IMR-90 (cell line): Measurements from ENCODE around the gene CIAO2A. TPM values are rescaled to one million over a fixed set of nuclear protein-coding genes. Genes with fewer than 3 reads are reported as not detected.

Experiments
- ATAC-seq: fragments of 200-7000 bp; cut with Tn5 transposase; 2 replicates; pipeline ENCODE4 v1.9.1; 2020; ENCODE audit warnings: low read depth, mild to moderate bottlenecking, moderate library complexity
- BruUV-seq: library from RNA; stranded (reverse); fragments of 400-500 nt; replicated peaks from 2 replicates; lab custom pipeline; 2021; lab: Mats Ljungman, UMichigan
- CTCF ChIA-PET: fragments of 300-600 bp; formaldehyde crosslinking; extraction: SDS; loops from one replicate; lab custom pipeline; 2021; ENCODE audit warnings: antibody characterized with exemption; lab: Yijun Ruan, JAX
- POLR2A ChIA-PET: fragments of 300-600 bp; sonication (Branson Sonifier 250); formaldehyde crosslinking; loops from one replicate; lab custom pipeline; 2022; ENCODE audit warnings: antibody characterized with exemption; ENCODE audit not compliant: unreplicated experiment; lab: Charles Lee
- DNase-seq: peaks from one replicate; pipeline ENCODE4 v3.0.0; 2013
- H2AFZ ChIP-seq: replicated peaks from 2 replicates; pipeline ENCODE3; 2013; ENCODE audit warnings: low read length, mild to moderate bottlenecking; ENCODE audit not compliant: poor library complexity
- H2AK5ac ChIP-seq: 2 replicates; pipeline ENCODE4 v1.6.1; 2013; ENCODE audit warnings: low read depth, low read length, inconsistent platforms
- H2AK9ac ChIP-seq: replicated peaks from 2 replicates; pipeline ENCODE3; 2013; ENCODE audit warnings: mild to moderate bottlenecking, low read depth, low read length, moderate library complexity; ENCODE audit not compliant: poor library complexity
- H2BK120ac ChIP-seq: 2 replicates; pipeline ENCODE4 v1.6.1; 2013; ENCODE audit warnings: low read depth, low read length, inconsistent platforms
- H2BK15ac ChIP-seq: 3 replicates; pipeline ENCODE4 v1.6.1; 2013; ENCODE audit warnings: low read depth, low read length, inconsistent platforms
- H2BK20ac ChIP-seq: 2 replicates; pipeline ENCODE4 v1.6.1; 2013; ENCODE audit warnings: low read depth, mild to moderate bottlenecking, inconsistent platforms, low read length, moderate library complexity
- H2BK5ac ChIP-seq: 2 replicates; pipeline ENCODE4 v1.6.1; 2013; ENCODE audit warnings: mild to moderate bottlenecking, low read depth, low read length, inconsistent platforms; ENCODE audit not compliant: poor library complexity, severe bottlenecking
- H3K14ac ChIP-seq: replicated peaks from 2 replicates; pipeline ENCODE4 v1.6.1; 2013; ENCODE audit warnings: low read depth, low read length, inconsistent platforms
- H3K18ac ChIP-seq: 2 replicates; pipeline ENCODE4 v1.6.1; 2013; ENCODE audit warnings: low read depth, low read length, control low read depth
- H3K23ac ChIP-seq: 2 replicates; pipeline ENCODE4 v1.6.1; 2013; ENCODE audit warnings: low read depth, low read length, inconsistent platforms
- H3K27ac ChIP-seq: 2 replicates; pipeline ENCODE4 v1.5.1; 2013; ENCODE audit warnings: mild to moderate bottlenecking, control low read depth, low read length; ENCODE audit not compliant: insufficient read depth
- H3K27me3 ChIP-seq: 2 replicates; pipeline ENCODE4 v1.6.1; 2013; ENCODE audit warnings: low read length; ENCODE audit not compliant: control insufficient read depth, insufficient read depth
- H3K36me3 ChIP-seq: 2 replicates; pipeline ENCODE4 v1.6.1; 2013; ENCODE audit warnings: low read length, mixed read lengths; ENCODE audit not compliant: control insufficient read depth, insufficient read depth
- H3K4ac ChIP-seq: 2 replicates; pipeline ENCODE4 v1.6.1; 2013; ENCODE audit warnings: low read depth, low read length, inconsistent platforms
- H3K4me1 ChIP-seq: 2 replicates; pipeline ENCODE4 v1.6.1; 2013; ENCODE audit warnings: low read length, mixed read lengths; ENCODE audit not compliant: control insufficient read depth, insufficient read depth
- H3K4me2 ChIP-seq: 2 replicates; pipeline ENCODE4 v1.6.1; 2013; ENCODE audit warnings: low read depth, mild to moderate bottlenecking, control low read depth, low read length, moderate library complexity
- H3K4me3 ChIP-seq: 2 replicates; pipeline ENCODE4 v1.5.1; 2013; ENCODE audit warnings: low read depth, mild to moderate bottlenecking, control low read depth, low read length, moderate library complexity; ENCODE audit not compliant: insufficient read depth
- H3K56ac ChIP-seq: 2 replicates; pipeline ENCODE4 v1.6.1; 2013; ENCODE audit warnings: low read length, inconsistent platforms; ENCODE audit not compliant: insufficient read depth; ENCODE audit errors: extremely low read depth
- H3K79me1 ChIP-seq, 2 experiments: 2 replicates each; pipeline ENCODE4 v1.6.1; 2013; ENCODE audit warnings: low read length in 2 of 2, inconsistent platforms in 1 of 2, low read depth in 1 of 2
- H3K9ac ChIP-seq: 2 replicates; pipeline ENCODE4 v1.6.1; 2013; ENCODE audit warnings: low read depth, low read length, control low read depth
- H3K9me1 ChIP-seq: 2 replicates; pipeline ENCODE4 v1.6.1; 2013; ENCODE audit warnings: low read length, inconsistent platforms; ENCODE audit not compliant: insufficient read depth
- H3K9me3 ChIP-seq: 2 replicates; pipeline ENCODE4 v1.6.1; 2013; ENCODE audit warnings: low read length; ENCODE audit not compliant: control insufficient read depth, insufficient read depth
- H4K20me1 ChIP-seq: 2 replicates; pipeline ENCODE4 v1.6.1; 2013; ENCODE audit warnings: low read length, inconsistent platforms; ENCODE audit not compliant: insufficient read depth
- H4K5ac ChIP-seq: 2 replicates; pipeline ENCODE4 v1.6.1; 2013; ENCODE audit warnings: mild to moderate bottlenecking, low read depth, low read length, control low read depth
- H4K8ac ChIP-seq, 2 experiments: 2 replicates each; pipeline ENCODE4 v1.6.1; 2013; ENCODE audit warnings: low read depth in 2 of 2, low read length in 2 of 2, control low read depth in 1 of 2, inconsistent platforms in 1 of 2
- H4K91ac ChIP-seq: 2 replicates; pipeline ENCODE4 v1.6.1; 2013; ENCODE audit warnings: low read depth, low read length, inconsistent platforms; ENCODE audit not compliant: insufficient read depth
- CHD1 ChIP-seq: IDR thresholded peaks from 2 replicates; pipeline ENCODE4 v1.6.1; 2012; ENCODE audit warnings: low read depth, low read length, improper control_type of control experiment
- FOS ChIP-seq: fragments of 150-350 bp; IDR thresholded peaks from 2 replicates; pipeline ENCODE4 v1.6.1; 2016; ENCODE audit warnings: low read depth, low read length
- MAFK ChIP-seq: IDR thresholded peaks from 2 replicates; pipeline ENCODE4 v1.6.1; 2012; ENCODE audit warnings: low read depth, low read length, improper control_type of control experiment
- MAZ ChIP-seq: IDR thresholded peaks from 2 replicates; pipeline ENCODE4 v1.6.1; 2012; ENCODE audit warnings: low read depth, mild to moderate bottlenecking, low read length, improper control_type of control experiment, moderate library complexity, borderline replicate concordance
- MXI1 ChIP-seq: IDR thresholded peaks from 2 replicates; pipeline ENCODE4 v1.6.1; 2012; ENCODE audit warnings: low read depth, mild to moderate bottlenecking, low read length, moderate library complexity, borderline replicate concordance
- NFE2L2 ChIP-seq: fragments of 150-350 bp; IDR thresholded peaks from 2 replicates; pipeline ENCODE4 v1.6.1; 2016; ENCODE audit warnings: low read depth, mild to moderate bottlenecking, low read length
- POLR2A ChIP-seq: IDR thresholded peaks from 2 replicates; pipeline ENCODE4 v1.6.1; 2012; ENCODE audit warnings: mild to moderate bottlenecking, low read depth, low read length
- RAD21 ChIP-seq: IDR thresholded peaks from 2 replicates; pipeline ENCODE4 v1.6.1; 2012; ENCODE audit warnings: low read length, improper control_type of control experiment
- RCOR1 ChIP-seq: IDR thresholded peaks from 2 replicates; pipeline ENCODE4 v1.6.1; 2012; ENCODE audit warnings: mild to moderate bottlenecking, low read length, improper control_type of control experiment; ENCODE audit not compliant: insufficient replicate concordance
- SMC3 ChIP-seq: fragments of 150-350 bp; IDR thresholded peaks from 2 replicates; pipeline ENCODE4 v1.6.1; 2016; ENCODE audit warnings: low read depth, mild to moderate bottlenecking, antibody characterized with exemption, low read length, moderate library complexity
- WGBS, 2 experiments: methylation state at CpG; one replicate each; pipeline versions ENCODE4 v1.1.5 to v1.1.7; 2013; ENCODE audit warnings: missing lambda C conversion rate in 2 of 2; ENCODE audit not compliant: insufficient read length in 1 of 2; ENCODE audit errors: extremely low coverage in 2 of 2; 5-methylcytosine and 5-hydroxymethylcytosine counted together
- dilution Hi-C: fragments of 300-500 bp; cut with HindIII; formaldehyde crosslinking; loops from one replicate; pipeline ENCODE4 v1.14.3; 2018; ENCODE audit warnings: low sequenced_read_pairs; ENCODE audit not compliant: unreplicated experiment
- in situ Hi-C: fragments of 300-500 bp; cut with MboI; formaldehyde crosslinking; loops from 3 replicates; pipeline ENCODE4 v1.14.3; 2019; ENCODE audit warnings: low sequenced_read_pairs, inconsistent platforms, mixed read lengths
- intact Hi-C: fragments of 100-400 bp; cut with micrococcal nuclease; formaldehyde crosslinking; loops from 2 replicates; pipeline ENCODE4 v1.10.0; 2022
- polyA plus RNA-seq, 3 experiments: library from polyadenylated mRNA; depleted of rRNA; stranded (reverse); fragments of >200 nt; gene quantifications; 2 replicates each; pipeline ENCODE4 v1.2.3, GENCODE V29; 2012; ENCODE audit warnings: low replicate concordance in 1 of 3
- total RNA-seq: library from RNA; depleted of rRNA; stranded (reverse); fragments of >200 nt; gene quantifications from 2 replicates; pipeline ENCODE4 v1.2.3, GENCODE V29; 2012
- TF ChIP-seq, protein P1 (sequence below): fragments of 150-350 bp; IDR thresholded peaks from 2 replicates; pipeline ENCODE4 v1.6.1; 2017; ENCODE audit warnings: mild to moderate bottlenecking, antibody characterized with exemption, low read length, low read depth
- TF ChIP-seq, protein P2 (sequence below): fragments of 150-350 bp; IDR thresholded peaks from 2 replicates; pipeline ENCODE4 v1.6.1; 2016; ENCODE audit warnings: low read depth, mild to moderate bottlenecking, low read length, moderate library complexity, borderline replicate concordance
- TF ChIP-seq, protein P3 (sequence below): conservative IDR thresholded peaks from 2 replicates; pipeline ENCODE4 v1.5.1; 2012; ENCODE audit warnings: mild to moderate bottlenecking, low read depth, low read length, improper control_type of control experiment

The CIAO2A gene
- total and polyA plus RNA-seq, 2 of the 4 experiments (the other 2 are of a cell fraction): 36.7 to 38.3 TPM

DNA sequence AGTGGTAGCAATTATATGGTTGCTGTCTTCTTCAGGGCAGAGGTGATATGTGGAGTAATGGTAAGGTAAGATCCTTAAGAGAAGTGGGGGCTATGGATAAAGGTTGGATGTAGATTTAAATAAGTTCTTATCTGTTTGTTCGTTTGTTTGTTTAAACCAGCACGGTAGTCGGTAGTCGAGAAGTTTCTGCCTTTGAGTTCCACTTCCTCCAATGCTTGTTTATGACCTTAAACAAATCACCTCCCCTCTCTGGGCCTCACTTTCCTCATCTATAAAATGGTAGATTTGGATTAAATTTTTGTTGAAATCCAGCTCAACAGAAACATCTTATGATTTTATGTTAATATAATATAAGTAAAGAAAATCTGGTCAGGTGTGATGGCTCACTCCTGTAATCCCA, 59.1 kb downstream of the CIAO2A start:
- Histone ChIP-seq H4K8ac (no peak overlapping the region), H2AFZ (no peak overlapping the region), H3K79me1 (no peaks in the 10 kb centered on the region), H2BK5ac (no peak overlapping the region), H2BK20ac (no peak overlapping the region), H2AK5ac (no peak overlapping the region), H4K91ac (no peak overlapping the region), H3K4me2 (no peak overlapping the region), H3K4ac (no peak overlapping the region), H4K20me1 (no peaks in the 10 kb centered on the region), H3K14ac (no peak overlapping the region), H3K56ac (no peak overlapping the region), H2BK15ac (no peak overlapping the region), H3K9ac (no peak overlapping the region), H3K27ac (no peak overlapping the region), H4K5ac (no peak overlapping the region), H3K9me1 (no peaks in the 10 kb centered on the region), H3K4me3 (no peak overlapping the region), H3K4me1 (no peaks in the 10 kb centered on the region), H2AK9ac (no peak overlapping the region), H3K18ac (no peak overlapping the region), H3K27me3 (peaks cover 15% of the 10 kb centered on the region), H3K9me3 (no peaks in the 10 kb centered on the region), H2BK120ac (no peak overlapping the region), H3K23ac (no peak overlapping the region), H3K36me3 (no peaks in the 10 kb centered on the region)
- ChIA-PET CTCF (no interaction called here), POLR2A (no interaction called here)
- in situ Hi-C loops (loop anchor here (25.0 kb wide), 1 partner anchor 172 kb away; no protein-coding TSS in a partner anchor), intact Hi-C loops (no loop called here), dilution Hi-C loops (no loop called here)
- DNase-seq (no peak), ATAC-seq (no peak)
- TF ChIP-seq CHD1 (no peak), MAFK (no peak), MAZ (no peak), RCOR1 (no peak), NFE2L2 (no peak), POLR2A (no peak), FOS (no peak), RAD21 (no peak), MXI1 (no peak), SMC3 (no peak)
- TF ChIP-seq, protein P1, sequence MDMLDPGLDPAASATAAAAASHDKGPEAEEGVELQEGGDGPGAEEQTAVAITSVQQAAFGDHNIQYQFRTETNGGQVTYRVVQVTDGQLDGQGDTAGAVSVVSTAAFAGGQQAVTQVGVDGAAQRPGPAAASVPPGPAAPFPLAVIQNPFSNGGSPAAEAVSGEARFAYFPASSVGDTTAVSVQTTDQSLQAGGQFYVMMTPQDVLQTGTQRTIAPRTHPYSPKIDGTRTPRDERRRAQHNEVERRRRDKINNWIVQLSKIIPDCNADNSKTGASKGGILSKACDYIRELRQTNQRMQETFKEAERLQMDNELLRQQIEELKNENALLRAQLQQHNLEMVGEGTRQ: no peak
- TF ChIP-seq, protein P2, sequence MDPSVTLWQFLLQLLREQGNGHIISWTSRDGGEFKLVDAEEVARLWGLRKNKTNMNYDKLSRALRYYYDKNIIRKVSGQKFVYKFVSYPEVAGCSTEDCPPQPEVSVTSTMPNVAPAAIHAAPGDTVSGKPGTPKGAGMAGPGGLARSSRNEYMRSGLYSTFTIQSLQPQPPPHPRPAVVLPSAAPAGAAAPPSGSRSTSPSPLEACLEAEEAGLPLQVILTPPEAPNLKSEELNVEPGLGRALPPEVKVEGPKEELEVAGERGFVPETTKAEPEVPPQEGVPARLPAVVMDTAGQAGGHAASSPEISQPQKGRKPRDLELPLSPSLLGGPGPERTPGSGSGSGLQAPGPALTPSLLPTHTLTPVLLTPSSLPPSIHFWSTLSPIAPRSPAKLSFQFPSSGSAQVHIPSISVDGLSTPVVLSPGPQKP: no peak
- TF ChIP-seq, protein P3, sequence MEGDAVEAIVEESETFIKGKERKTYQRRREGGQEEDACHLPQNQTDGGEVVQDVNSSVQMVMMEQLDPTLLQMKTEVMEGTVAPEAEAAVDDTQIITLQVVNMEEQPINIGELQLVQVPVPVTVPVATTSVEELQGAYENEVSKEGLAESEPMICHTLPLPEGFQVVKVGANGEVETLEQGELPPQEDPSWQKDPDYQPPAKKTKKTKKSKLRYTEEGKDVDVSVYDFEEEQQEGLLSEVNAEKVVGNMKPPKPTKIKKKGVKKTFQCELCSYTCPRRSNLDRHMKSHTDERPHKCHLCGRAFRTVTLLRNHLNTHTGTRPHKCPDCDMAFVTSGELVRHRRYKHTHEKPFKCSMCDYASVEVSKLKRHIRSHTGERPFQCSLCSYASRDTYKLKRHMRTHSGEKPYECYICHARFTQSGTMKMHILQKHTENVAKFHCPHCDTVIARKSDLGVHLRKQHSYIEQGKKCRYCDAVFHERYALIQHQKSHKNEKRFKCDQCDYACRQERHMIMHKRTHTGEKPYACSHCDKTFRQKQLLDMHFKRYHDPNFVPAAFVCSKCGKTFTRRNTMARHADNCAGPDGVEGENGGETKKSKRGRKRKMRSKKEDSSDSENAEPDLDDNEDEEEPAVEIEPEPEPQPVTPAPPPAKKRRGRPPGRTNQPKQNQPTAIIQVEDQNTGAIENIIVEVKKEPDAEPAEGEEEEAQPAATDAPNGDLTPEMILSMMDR: no peak
- BruUV-seq: no TSS peak
- WGBS, 2 experiments: no CpG with 5 or more reads among the region's 4 CpGs
